Measurements from ENCODE around the gene TSPEAR.

The TSPEAR gene

DNA sequence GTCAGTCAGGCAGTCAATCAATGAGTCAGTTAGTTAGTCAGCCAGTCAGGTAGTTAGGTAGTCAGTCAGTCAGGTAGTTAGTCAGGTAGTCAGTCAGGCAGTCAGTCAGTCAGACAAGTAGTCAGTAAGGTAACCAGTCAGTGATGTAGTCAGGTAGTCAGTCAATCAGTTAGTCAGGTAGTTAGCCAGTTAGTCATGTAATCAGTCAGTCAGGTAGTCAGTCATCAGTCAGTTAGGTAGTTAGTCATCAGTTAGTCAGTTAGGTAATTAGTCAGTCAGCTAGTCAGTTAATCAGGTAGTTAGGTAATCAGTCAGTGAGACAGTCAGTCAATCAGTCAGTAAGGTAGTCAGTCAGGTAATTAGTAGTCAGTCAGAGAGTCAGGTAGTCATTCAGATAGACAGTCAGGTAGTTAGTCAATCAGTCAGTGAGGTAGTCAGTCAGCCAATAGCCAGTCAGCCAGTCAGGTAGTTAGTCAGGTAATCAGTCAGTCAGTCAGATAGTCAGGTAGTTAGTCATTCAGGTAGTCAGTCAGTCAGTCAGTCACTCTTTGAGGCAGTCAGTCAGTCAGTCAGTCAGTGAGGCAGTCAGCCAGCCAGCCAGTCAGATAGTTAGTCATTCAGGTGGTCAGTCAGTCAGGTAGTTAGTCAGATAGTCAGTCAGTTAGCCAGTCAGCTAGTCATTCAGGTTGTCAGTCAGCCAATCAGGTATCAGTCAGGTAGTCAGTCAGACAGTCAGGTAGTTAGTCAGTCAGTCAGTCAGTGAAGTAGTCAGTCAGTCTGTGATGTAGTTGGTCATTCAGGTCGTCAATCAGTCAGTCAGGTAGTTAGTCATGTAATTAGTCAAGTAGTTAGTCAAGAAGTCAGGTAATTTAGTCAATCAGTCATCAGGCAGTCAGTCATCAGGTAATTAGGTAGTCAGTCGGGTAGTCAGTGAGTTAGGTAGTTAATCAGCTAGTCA is 186.7 kb downstream of the TSPEAR start:
- DNase-seq: no peak

DNA sequence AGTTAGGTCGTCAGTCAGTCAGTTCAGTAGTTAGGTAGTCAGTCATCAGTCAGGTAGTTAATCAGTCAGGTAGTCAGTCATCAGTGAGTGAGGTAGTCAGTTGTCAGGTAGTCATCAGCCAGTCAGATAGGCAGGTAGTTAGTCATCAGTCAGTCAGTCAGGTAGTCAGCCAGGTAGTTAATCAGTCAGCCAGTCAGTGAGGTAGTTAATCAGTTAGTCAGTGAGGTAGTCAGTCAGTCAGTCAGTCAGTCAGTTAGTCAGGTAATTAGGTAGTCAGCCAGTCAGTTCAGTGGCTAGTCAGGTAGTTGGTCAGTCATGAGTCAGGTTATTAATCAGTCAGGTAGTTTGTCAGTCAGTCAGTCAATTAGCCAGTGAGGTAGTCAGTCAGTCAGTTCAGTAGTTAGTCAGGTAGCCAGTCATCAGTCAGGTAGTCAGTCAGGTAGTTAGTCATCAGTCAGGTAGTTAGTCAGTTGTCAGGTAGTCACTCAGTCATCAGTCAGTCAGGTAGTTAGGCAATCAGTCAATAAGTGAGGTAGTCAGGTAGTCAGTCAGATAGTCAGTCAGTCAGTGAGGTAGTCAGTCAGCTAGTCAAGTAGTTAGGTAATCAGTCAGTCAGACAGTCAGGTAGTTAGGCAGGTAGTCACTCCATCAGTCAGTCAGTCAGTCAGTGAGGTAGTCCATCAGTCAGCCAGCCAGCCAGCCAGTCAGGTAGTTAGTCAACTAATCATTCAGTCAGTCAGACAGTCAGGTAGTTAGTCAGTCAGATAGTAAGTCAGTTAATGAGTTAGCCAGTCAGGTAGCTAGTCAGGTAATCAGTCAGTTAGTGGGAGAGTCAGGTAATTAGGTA is 187.6 kb downstream of the TSPEAR start:
- no peak for DNase-seq

GRCh38 chr21:44522753-44523204 is 188.6 kb downstream of the TSPEAR start:
- DNase-seq: no peak

DNA sequence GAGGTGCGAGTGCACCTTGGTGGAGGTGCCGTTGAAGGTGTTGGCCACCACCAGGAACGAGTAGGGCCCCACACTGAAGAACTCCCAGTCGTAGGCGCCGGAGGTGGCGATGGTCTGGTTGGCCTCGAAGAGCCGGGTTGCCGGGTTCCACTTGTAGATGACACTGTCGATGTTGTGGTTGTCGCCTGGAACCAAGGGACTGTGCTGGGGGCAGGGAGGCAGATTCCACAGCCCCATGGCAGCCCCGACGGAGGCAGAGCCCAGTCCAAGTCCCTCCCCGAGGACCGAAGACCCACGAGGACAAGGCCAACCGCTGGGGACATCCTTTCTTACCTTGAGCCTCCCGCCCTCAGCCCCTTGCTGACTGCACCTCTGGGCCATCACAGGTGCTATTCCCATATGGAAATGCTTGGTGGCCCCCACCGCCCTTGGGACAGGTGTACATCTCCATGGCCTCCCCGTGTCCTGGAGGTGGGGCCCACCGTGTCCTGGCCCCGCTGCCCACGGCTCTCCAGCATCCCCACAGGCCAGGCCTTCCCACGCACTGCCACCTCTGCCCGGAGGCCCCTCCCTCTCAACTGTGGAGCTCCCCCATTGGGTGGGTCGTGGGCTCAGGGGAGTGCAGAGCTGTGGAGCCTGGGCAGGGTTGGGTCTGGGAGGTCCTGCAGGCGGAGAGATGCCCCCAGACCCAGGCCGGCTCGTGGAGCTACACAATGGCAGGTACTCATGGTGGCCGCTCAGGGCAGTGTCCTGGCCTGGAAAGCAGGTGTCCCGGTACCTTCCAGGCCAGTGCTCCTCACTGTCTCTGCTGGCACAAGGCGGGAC is 189.2 kb downstream of the TSPEAR start:
- no peak for DNase-seq

DNA sequence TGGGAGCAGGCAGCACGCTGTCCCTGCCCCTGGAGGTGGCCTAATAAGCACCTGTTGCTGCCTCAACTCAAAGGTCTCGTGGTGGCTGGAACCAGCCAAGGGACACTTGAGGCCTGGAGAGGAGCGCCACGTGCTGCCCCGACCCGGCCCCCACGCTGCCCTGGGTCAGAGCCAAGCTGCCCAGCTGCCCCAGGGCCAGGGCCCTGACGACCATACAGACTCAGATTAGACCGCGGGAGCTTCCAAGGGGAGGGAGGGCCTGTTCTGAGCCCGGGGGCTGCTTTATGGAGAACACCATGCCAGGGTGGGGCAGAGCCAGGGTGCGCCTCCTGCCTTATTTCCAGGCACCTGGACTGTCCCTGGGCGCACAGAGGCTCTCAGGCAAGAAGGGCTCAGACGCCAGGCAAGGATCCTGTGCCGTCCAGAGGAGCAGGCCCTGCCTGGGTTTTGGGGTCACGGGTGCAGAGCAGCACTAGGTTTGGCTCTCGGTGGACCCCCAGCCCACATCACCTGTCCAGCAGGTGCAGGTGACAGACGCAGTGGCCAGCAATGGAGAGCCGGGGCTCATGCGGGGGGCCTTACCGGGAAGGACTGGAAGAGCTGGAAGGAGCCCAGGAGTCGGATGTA is 190.0 kb downstream of the TSPEAR start:
- no peak for DNase-seq

DNA sequence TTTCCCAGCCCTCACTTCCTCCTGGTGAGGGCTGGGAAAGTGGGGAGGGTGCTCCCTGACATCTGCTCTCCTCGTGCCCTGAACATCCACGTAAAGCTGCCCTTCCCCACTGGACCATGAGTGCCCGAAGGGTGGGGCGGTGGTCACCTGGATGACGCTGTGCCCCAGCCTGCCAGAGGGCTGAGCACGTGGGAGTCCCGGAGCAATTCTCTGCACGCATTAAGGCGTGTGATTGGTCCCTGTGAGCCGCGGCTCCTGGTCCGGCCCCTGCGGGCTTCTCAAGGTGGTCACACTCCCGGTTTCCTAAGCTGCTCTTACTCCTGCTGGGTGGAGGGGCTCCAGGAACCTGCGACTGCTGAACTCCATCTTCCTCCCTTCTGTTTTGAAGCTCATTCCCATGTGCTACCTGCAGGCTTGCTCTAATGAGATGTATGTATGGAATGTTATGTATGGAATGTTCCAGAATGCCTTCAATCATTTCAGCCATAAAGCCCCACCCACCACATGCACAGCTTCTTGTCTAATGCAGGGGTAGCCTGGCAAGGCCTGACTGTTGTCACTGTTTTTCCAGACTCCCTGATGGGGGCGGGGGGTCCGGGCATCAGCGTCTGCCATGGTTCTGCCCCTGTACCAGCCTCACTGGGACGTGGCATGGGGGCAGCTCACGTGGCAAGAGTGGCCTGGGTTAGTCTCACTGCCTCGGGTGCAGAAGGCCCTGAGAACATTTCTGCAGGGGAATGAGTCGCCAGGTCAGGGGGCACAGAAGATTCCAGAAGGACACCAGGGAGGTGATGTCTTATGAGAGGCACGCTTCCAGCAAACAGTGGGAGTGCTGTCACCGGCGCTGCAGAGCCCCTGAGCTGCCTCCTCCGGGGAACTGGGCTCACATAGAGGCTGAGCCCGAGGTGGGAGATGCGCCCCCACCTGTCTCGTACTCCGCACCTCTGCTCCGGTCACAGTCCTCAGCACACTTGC is 190.8 kb downstream of the TSPEAR start:
- DNase-seq: no peak

GRCh38 chr21:44519346-44520325 is 191.7 kb downstream of the TSPEAR start:
- no peak for DNase-seq

GRCh38 chr21:44518686-44519085 is 192.7 kb downstream of the TSPEAR start:
- DNase-seq: no peak

- DNase-seq: no peak
Measured at GRCh38 chr21:44517175-44517899, 194.0 kb downstream of the TSPEAR start.

GRCh38 chr21:44516828-44517174 is 194.6 kb downstream of the TSPEAR start:
- DNase-seq: no peak

GRCh38 chr21:44516342-44516741 is 195.0 kb downstream of the TSPEAR start:
- no peak for DNase-seq

DNA sequence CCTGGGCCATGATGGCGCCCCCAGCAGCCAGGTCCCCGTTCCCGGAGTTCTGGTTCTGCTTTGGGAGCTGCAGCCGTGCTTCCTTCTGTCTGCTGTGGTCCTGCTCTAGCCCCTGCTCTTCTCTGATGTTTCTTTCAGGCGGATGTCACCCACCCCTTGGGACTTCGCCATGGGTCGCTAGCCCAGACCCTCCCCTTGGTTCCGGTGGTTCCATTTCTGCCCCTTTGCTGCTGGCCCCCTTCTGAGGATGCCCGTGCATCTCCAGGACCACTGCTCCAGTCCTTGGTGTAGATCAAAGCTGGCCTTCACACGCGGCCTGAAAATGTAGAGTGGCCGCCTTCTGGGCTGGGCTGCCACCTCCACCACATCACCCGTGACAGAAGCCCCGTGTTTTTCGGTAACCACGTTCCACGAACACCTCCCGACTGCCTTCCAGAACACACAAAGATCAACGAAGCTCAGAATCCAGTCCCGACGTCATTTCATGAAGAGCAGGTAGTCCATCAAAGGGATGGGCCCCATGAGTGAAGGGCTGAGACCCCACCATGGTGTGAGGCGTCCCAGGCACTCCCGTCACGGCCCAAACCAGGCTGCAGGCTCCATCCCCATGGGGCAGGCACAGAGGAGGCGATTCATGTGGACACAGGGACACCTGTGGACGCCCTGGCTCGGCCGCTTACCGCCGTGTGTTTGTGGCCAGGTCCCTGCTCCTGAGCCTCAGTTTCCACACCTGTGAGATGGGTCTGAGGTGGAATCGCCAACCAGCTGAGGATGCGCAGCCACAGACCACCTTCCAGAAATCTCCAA is 195.8 kb downstream of the TSPEAR start:
- no peak for DNase-seq

DNA sequence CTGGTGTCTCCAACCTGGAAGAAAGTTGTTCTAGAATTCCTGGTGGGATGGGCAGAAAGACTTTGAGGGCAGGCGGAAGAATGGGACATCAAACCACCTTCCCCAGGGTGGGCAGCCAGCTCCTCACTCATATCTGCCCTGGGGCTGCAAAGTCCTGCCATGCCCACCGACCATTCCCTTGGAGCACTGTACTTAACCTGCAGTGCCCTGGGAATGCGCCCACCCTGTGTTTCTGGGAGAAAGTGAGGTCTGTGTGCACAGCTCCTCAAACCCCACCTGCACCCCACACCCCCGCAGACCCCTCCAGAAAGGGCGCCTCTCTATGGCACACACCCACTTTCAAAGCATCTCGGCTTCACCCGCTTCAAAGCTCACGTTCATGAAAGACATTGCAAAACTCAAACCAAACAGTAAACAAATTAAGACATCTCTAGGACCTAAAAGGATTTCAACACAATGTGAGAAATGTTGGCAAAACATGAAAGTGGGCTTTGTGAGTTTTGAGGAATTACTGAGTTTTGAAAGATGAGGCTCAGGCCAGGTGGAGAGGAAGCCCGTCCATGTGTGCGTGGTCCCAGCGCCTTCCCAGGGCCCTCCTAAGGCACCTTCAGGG is 196.5 kb downstream of the TSPEAR start:
- no peak for DNase-seq

GRCh38 chr21:44514218-44514520 is 197.2 kb downstream of the TSPEAR start:
- no peak for DNase-seq

DNA sequence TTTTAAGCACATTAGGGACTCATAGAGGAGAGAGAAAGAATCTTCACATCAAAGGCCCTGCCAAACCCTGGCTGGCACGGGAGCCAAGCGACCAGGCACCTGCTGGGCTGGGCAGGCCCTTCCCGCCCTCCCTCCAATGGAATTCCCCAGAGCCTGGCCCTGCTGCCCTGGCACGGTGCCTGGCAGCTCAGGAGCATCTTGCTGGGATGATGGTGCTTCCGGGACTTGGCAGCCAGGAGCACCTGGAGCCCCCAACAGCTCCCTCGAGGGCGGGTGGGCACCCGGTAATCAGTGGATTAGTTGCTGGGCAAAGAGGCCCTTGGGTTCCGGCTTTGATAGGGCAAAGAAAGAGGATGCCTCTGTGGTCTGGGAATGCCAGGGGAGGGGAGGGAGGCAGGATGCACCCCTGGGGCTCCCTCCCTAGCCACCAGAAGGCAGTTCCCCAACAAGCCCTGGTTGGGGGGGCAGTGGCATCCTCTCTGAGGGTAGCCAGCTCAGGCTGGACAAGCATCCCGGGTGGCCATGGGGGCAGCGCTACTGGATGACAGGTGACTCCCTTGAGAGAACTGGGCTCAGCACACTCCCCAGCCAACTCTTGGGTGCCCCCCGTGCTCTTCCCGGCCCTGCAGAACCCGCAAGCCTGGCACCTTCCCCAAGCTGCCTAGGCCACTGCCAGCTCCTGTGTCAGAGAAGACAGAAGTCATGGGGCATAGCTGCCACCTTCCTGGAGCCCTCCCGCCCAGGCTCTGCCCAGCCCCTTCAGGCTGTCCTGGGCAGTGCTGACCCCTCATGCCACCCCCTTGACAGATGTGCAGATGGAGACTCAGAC is 197.8 kb downstream of the TSPEAR start:
- no peak for DNase-seq

DNA sequence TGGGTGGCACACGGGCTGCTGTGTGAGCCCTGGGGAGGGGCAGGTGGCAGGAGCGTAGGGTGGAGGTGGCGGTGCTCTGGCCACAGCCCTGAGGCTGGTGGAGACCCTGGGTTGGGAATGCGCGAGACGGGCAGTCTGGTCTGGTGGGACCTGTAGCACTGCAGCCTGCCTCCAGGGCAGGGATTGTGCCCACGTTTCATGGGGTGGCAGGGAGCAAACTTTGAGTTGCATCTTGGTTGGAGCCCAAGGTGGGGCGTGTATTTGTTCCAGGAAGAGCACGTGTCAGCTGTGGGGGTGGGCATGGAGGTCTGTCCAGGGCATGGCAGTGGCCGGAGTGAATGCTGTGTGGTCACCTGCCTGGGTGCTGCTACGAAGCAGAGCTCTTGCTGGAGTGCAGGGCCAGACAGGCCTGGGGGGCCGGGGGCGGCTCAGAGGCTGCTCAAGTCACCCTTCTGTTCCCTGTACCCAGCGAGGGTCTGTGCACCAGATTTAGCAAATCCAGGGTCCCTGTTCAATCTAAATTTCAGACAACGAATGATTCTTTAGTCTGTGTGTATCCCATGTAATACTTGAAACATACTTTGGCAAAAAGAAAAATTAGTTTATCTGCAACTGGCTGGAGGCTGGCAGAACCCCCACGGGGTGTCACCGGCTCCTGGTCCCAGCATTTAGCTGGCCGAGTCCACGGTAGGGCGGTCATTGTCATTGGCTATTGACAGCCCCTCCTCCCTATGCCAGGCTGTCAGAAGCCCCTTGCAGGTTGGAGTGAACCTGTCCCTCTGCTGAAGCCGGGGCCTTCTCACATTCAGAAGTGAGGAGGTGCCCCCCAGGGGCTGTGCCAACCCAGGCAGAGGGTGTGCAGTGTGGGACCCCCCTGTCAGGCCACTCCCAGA is 198.6 kb downstream of the TSPEAR start:
- no peak for DNase-seq
